NB4 (cell line): ENCODE data around the gene ZNF408.

Experiments
- MYC ChIP-seq: IDR thresholded peaks from 2 replicates; pipeline ENCODE4 v1.6.1; 2011; ENCODE audit warnings: low read depth, low read length
- POLR2A ChIP-seq: IDR thresholded peaks from 2 replicates; pipeline ENCODE4 v1.6.1; 2011; ENCODE audit warnings: mild to moderate bottlenecking; ENCODE audit not compliant: insufficient read length; ENCODE audit errors: extremely low read depth
- TF ChIP-seq, protein P1 (sequence below): IDR thresholded peaks from one replicate; pipeline ENCODE4 v1.5.1; 2012; ENCODE audit warnings: low read depth, low read length
- TF ChIP-seq, protein P2 (sequence below): IDR thresholded peaks from 2 replicates; pipeline ENCODE4 v1.6.1; 2011; ENCODE audit warnings: low read depth, low read length

DNA sequence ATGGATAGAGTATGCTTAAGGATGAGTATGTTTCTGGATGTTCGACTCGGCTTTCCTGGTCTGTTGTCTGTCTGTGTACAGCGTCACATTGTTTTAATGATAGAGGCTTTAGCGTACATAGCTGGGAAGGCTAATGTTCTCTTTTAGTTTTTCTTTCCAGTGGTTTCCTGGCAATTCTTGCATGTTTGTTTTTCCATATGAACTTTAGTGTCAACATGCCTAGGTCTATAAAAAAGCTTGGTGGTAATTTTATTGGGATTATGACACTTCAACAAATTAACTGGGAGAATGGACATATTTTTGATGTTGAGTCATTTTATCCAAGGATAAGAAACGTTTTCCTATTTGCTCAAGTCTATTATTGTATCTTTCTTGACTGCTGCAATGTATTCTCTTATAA is 35.8 kb downstream of the ZNF408 start:
- TF ChIP-seq, protein P1, sequence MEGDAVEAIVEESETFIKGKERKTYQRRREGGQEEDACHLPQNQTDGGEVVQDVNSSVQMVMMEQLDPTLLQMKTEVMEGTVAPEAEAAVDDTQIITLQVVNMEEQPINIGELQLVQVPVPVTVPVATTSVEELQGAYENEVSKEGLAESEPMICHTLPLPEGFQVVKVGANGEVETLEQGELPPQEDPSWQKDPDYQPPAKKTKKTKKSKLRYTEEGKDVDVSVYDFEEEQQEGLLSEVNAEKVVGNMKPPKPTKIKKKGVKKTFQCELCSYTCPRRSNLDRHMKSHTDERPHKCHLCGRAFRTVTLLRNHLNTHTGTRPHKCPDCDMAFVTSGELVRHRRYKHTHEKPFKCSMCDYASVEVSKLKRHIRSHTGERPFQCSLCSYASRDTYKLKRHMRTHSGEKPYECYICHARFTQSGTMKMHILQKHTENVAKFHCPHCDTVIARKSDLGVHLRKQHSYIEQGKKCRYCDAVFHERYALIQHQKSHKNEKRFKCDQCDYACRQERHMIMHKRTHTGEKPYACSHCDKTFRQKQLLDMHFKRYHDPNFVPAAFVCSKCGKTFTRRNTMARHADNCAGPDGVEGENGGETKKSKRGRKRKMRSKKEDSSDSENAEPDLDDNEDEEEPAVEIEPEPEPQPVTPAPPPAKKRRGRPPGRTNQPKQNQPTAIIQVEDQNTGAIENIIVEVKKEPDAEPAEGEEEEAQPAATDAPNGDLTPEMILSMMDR: no peak
- TF ChIP-seq, protein P2, sequence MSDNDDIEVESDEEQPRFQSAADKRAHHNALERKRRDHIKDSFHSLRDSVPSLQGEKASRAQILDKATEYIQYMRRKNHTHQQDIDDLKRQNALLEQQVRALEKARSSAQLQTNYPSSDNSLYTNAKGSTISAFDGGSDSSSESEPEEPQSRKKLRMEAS: no peak
- TF ChIP-seq POLR2A: no peak
- TF ChIP-seq MYC: no peak
